CD1c-positive myeloid dendritic cell (primary cell): ENCODE data around the gene RERE.

ENCODE experiments used
- DNase-seq: peaks from one replicate; pipeline ENCODE4 v3.0.0-alpha.2; 2016; ENCODE audit errors: extremely low spot score

RERE gene

DNA sequence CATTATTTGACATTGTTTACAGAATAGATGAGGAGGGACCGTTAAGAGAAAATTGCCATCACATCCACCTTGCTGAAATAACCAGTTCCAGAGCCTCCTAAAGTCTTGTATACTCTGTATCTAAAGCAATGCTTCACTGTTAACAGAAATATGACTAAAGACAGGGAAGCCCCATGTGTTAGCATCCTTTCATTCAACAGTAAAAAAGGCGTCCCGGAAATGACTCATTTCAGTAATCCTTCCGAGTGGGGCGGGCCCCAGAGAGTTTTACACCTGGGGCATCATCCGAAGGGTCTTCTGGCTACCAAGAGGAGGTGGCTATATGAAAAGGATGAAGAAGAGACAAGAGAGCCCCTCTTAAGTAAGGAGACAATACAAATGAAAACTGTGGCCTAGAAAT lies 272.4 kb downstream of the RERE start:
- DNase-seq: no peak

DNA sequence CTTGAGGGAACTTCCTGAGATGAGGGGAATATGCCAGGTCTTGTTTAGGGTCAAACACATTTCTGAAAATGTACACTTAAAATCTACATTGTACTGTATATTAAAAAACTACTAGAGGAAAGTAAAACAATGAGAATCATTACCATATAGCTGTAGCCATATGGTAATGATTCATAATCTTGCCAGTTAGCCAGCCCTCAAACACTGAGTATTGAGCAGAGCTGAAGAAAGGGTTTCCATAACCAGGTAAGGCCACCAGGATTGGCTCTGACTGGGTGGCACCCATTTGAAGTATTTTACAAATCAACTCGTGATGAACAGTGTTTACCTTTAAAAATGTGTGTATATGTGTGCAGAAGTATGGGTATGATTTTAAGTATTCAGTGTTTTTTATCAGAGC lies 272.8 kb downstream of the RERE start:
- DNase-seq: no peak

DNA sequence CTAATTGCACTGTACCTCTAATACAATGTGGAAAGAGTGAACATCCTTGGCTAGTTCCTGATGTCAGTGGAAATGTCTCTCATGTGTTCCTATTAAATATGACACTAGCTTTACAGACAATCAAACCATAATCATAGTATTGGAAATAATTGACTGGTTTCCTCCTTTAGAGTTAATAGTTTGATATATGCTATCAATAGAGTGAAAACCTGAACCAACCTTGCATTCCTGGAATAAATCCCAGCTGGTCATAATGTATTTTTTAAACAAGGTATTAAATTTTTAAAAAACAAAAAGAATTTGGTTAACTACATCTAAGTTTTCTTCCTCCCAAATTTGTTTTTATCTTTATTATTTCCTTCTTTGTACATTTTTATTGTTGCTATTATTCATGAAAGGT lies 273.5 kb downstream of the RERE start:
- DNase-seq: no peak

DNA sequence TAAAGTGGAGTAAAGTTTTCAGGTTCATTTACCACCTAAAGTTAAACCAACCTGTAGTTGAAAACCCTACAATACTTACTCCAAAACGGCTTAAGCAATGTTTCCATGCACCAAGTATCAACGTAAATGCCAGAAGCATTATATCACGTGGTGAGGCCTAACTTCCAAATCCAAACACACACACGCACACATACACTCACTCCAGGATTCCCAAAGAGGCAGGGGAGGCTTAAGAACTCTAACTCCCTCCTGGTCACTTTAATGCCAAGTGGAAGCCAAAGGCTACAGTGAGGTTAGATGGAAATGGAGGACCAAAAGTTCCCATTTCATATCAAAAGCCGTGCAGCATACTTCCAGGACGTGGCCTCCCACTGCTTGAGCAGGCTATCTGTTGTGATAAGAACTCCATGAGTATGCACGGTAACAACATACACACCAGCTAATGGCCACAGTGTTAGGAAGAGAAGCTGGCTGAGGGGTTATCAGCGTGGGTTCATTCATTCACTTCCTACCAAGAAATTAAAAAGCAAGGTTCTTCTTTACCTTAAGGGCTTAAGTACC lies 275.4 kb downstream of the RERE start:
- no peak for DNase-seq

DNA sequence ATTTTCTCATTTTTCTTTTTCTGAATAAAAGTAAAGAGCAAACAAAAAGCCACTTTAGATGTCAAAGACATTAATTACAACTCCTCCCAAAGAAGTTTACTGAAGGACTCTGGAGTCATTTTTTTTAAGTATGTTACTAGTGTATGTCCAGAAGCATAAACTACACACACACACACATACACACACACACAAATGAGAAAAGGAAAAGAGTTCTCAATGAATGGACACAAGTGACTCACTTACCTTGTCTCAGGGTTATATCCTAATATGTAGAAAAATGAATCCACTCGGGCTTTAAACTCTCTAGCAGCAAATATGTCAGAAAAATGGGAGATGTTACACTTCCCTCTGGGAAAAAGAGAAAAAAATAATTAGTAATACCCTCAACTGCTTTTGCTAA lies 276.5 kb downstream of the RERE start:
- no peak for DNase-seq

DNA sequence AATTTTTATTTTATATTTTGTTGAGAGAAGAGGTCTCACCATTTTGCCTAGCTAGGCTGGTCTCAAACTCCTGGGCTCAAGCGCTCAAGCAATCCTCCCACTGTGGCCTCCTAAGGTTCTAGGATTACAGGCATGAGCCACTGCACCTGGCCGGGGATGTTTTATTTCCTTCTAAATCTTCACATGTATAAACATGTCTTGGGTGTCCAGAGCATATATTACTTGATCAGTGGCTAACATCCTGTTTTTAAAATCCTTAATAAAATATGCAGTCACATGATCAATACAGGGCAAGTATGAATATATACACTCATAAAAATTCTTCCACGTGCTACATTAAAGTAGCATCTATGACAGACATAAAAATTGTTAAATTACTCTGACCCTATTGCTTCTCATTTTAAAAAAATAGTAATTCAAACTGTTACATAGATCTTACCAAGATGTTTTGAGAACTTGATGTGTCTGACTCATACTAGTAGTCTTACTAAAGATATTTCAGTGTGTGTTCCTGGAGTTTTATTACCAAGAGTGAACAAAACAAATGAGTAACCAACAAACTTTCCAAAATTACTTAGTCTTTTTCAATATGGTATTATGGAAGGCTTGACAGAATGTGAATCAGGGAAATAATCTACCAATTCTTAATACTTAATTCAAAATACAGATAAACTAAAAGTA lies 277.0 kb downstream of the RERE start:
- no peak for DNase-seq

DNA sequence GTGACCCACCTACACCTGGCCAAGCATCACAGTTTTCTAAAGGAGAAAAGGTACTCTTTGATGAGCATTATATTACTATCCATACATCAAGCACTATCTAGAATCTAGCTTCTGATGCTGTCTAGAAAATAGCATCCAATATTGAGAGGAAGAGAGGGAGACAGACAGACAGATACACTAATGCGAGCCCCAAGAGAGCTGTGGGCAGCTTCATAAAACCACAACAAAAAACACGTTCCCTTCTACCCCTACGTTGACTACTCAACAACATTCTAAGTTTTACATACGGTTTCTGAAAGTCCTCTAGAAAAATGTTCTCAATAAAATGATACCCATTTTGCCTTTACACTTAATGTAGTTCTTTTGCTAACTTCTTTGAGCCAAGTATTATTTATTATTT lies 277.8 kb downstream of the RERE start:
- no peak for DNase-seq

DNA sequence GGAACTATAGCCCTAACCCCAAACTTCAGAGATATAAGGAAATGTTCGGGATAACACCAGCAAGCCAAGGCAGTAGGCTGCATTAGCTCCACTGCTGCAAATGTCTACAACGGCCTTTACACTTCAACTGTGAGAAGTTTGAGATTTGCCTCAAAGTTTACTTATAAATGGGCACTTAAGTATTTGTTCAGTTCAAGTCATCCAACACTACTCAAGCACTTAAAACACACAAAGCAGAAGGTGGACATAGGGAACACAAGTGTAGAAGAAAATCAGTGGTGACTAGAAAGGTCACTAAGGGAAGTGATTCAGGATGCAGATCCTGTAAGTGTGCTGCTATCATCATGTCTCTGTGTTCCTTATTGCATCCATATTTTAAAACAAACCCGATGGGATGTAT lies 278.9 kb downstream of the RERE start:
- DNase-seq: no peak

DNA sequence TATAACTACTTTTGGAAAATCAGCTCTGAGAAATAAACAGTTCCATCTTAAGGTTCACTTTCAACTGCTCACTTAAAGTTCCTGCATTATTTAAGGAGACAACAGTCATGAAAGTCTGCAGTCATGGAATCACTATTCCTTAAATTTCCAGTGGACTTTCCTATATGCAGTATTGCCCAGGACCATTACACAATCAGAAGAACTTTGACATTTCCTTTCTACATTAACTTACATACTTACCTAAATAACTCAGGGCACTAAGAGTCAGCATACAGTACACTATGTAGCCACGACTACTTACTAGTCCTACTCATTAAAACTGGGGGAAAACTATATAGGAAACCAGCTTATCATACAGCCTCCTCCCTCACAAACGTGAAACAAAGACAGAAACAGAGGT lies 279.4 kb downstream of the RERE start:
- DNase-seq: no peak

DNA sequence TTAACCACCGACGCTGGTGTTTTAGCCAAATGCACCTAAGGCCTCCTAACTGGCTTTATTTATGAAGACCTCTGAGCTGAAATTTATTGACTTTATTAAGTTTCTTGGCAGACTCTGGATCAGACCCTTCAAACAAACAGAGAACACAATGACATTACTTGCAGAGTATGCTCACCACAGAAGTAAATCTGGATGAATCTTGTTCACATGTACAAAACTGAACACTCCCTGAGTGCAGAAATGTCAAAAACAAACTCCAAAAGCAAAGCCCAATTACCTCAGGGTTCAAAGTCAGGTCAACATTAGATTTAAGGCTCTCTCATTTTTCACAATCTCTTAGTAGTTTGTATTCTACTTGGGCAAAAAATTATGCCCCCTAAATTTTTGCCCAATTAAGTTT lies 280.9 kb downstream of the RERE start:
- no peak for DNase-seq

DNA sequence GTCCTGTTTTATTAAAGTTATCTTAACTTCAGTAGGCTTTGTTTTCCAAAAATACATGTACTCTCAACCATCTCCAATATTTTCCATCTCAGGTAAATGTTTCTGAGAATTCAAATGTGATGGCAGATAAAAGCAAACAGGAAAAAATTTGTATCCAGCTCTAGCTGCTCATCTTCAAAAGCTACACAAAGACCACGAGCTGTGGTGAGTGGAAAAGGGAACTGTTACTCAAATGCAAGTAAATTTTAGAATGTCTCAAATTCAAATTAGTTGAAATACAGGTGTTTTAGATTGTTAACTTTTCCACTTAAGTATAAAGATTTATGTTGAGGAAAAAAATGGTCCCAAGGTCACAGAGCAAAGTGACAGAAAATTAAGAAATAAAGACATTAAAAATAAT lies 283.5 kb downstream of the RERE start:
- no peak for DNase-seq

DNA sequence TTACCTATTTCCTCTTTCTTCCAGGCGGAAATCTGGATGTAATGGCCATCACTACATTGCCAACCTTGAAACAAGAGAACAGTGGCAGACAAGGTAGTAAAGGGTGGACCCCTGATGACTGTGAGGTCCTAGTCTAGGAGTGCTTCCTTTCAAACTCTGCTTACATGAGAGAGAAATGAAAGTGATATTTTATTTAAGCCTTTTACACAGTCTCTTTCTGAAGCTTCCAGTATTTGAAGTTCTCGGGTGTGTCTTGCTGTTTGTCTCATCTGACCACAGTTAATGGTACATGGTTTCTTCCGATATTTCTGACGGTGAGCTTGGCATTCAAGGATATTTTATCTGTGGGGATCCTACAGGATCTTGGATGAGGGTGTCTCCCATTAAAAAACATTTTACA lies 284.3 kb downstream of the RERE start:
- DNase-seq: no peak

DNA sequence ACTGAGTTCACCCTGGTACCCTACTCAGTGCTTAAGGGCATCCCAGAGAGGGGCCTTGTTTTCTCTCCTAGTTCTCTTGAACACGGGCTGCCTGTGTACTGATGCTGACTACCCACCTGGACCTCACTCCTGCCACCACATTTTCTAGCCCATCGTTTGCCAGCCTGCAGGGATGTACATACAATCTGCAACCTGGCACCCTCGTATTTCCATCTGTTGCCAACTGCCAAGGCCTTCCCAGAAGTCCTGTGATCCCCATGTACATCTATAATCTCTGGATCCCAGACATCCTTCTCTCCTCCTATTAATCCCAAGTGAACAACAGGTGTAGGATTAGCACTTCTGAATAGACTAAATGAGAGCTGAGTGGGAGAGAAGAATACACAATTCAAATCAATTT lies 287.5 kb downstream of the RERE start:
- no peak for DNase-seq

DNA sequence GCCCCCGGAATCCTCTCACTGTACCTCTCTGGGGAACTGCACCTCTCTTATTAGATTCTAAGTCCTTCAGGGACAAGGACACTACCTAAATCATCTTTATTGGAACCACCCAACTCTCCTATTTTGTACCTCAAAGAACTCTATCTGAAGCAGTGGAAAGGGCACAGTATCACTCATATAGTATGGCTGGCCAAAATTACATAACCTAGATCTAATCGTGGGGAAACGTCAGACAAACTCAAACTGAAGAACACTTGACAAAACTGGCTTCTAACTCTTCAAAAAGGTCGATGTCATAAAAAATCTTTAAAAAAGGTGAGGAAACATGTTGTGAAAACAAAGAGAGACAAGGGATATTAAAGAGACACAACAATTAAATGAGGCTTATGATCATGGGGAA lies 289.5 kb downstream of the RERE start:
- no peak for DNase-seq

DNA sequence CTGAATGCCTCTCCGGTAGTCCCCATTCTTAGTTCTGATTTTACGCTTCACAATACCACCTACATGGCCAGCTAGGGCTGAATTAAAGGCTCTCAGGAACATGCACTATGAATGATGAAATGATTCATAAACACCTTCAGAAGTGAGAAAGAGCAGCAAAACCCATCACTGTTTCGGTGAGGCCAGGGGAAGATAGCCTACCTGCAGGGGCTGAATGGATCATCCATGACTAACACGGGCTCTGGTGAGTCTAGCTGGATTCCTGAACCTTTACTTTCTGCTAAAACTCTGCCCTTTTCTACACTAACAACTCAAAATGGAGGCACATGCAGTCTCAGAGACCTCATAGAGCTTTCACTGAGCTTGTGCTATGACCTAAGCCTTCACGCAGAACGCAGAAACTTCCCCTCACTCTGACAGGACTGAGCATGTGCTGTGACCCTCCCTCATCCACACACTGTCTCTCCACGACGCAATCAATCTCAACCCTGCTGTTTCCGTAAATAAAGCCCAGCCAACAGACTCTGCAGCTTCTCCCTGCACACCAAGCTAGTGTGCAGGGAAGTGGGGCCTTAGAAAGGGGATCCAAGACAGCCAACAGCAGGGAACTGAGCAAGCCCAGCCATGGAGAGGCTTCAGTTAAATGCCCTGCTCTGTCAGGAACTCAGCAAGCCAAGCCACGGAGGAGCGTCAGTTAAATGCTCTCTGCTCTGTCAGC lies 291.7 kb downstream of the RERE start:
- DNase-seq: peak; percentile 93

DNA sequence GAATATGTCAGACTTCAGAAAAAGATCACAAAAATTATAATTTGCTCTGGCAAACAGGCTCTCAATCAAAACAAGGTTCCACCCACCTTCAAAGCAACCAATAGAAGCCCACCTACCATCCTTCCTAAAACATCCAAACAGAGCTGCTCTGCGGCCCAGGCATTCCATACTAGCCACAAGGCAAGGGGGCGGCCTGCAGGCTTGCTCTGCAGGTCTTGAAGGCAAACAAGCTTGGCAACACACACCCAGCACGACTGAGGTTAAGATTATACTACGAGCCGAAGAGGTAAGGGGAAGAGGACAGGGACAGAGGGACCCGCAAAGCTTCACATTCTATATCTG lies 292.3 kb downstream of the RERE start:
- peak; percentile 9 for DNase-seq

DNA sequence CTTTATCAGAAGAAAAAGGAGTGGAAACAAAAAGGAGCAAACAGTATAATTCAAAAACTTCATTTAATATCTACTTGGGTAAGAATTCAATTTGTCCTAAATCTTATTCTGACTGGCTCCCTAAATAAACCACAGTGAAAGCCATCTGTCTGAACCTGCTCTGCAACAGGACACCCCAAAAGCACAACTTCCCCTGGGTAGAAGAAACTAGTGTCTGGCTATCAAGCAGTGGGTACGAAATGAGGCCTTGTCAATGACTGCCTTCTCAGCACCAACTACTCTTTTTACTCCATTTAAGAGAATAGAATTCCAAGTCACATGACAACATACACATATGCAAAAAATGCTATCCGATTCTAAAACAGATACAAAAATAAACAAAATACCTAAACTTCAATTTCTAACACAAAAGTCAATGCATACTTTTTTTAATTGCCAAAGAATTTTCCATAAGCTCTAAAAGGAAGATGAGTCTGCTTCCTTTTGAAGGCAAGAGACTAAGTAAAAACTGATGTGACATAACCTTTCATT lies 292.7 kb downstream of the RERE start:
- DNase-seq: no peak

DNA sequence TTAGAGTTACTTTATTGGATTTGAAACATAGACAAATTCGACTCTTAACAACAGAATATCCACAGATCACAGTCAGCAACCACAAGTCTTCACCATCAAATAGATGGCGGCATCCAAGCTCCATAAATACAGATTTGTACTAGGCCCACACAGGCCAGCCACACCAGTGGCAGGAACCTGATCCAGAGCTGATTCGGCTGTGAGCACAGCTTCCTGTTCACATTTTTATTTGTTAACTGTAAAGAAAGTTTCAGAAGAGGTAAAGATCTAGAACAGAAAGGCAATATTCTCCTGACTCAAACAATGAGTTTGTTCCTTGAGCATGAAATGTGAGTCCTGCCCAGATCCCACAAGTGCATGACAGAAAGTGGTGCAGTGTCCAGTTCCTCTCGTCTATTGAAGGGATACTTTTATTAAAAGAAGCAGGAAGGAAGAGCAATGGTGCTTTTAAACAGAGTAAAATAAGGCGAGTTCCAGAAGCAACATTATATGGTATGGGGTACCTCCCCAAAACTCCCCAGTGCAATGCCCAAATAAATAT lies 293.7 kb downstream of the RERE start:
- DNase-seq: peak; percentile 22

DNA sequence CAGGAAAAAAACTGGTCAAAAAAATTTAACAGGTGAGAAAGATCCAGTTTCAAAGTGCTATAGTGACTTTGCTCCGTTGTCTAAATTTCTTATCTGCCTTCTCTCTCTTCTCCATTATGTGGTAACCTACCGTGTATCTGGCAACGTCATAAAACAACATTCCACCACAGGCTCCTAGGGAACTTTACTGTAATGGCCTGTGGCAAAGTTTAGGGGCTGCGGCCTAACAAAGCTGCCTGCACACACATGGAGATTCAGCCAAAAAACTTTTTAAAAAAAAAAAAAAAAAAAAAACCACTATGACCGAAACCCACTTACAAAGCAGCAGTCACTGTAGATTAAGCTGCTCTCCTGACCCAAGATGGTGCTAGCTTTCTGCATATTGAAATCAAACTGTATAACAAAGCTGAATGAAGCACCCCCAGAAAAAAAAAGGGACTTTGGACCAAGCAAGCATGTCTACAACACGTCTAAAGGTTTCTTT lies 296.9 kb downstream of the RERE start:
- DNase-seq: no peak

DNA sequence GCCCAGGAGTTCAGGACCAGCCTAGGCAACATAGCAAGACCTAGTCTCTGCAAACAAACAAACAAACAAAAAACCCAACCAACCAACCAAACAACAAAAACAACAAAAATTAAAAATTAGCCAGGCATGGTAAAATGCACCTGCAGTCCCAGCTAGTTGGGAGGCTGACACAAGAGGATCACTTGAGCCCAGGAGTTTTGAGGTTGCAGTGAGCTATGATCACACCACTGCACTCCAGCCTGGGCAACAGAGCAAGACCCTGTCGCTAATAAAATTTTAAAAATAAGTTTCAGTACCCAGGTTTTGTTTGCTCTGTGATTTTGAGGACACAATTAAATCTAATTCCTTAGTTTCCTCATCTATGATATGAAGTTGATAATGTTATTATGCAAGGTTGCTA lies 298.3 kb downstream of the RERE start:
- DNase-seq: no peak

DNA sequence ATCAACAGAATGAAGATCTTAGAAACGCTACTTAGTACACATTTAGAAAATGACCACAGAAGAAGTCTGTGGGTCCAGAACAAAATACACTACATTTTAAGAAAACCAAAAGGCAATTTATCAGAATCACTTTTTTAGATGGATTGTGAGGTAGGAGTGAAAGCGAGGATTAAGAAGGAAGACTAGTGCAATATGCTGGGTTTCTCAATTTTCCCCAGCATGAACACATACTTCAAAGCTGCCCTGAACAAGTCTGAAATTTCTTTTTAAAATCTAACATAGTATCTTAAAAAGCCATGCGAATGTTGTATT lies 299.0 kb downstream of the RERE start:
- DNase-seq: no peak

DNA sequence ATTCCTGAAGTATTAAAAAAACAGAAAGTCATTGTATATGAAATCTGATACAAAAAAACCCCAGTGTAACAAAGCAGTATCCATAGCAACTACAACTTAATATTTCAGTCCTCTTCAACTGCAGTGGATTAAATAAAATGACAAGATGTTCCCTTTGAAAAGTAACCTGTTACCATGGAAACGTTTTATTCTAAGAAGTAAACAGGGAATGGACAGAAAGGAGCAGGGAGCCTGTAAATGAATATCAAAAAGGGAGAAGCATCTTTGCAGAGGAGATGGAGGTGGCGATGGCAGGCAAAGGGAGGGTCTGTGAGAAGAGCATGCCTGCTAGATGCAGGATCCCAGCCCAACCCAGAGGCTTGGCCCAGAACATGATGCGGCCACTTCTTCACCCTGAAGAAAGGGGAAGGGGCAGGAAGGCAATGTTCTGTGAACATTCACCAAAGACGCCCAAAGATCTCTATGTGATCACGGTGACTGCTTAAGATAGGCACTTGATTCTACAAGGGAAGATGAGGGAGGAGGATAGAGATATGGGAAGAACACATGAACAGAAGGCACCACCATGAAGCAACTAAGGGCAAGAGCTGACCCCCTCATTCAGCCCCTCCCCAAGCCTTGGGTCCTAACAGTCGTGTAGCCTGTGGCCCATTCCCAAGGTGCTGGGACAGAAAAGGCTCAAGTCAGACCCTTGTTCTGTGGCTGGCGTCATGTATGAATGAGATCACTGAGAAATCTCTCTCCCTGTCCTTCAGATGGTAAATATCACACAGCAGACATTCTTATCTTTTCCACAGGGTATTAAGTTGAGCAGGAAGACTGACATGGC lies 299.6 kb downstream of the RERE start:
- DNase-seq: no peak
